HG02870 (cell line): ENCODE measurements around the gene RYR1.
"Not testable (repeated sequence)": the region's sequence is repeated elsewhere in the genome, so short reads cannot be mapped to it uniquely, and the experiment has no call there.

Experiments
- ATAC-seq: cut with Tn5 transposase; IDR thresholded peaks from one replicate; pipeline ENCODE4 v1.9.1; 2021; ENCODE audit warnings: mild to moderate bottlenecking, moderate library complexity; ENCODE audit not compliant: unreplicated experiment

RYR1 gene

DNA sequence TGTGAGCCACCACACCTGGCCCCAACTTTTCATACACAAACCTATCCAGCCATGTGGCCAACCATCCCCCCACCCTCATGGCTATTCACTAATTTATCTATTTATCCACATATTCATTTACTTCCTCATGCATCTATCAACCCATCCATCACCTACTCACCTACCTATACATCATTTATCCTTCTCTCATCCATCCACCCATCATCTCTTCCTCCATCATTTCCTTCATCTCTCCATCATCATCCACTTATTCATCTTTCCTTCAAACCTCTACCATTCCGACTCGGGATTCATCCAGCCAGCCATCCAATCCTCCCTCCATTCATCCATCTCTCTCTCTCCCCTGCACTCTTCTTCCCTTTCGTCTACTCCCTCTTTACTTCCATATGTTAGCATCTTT, 54.6 kb downstream of the RYR1 start:
- ATAC-seq: no peak

DNA sequence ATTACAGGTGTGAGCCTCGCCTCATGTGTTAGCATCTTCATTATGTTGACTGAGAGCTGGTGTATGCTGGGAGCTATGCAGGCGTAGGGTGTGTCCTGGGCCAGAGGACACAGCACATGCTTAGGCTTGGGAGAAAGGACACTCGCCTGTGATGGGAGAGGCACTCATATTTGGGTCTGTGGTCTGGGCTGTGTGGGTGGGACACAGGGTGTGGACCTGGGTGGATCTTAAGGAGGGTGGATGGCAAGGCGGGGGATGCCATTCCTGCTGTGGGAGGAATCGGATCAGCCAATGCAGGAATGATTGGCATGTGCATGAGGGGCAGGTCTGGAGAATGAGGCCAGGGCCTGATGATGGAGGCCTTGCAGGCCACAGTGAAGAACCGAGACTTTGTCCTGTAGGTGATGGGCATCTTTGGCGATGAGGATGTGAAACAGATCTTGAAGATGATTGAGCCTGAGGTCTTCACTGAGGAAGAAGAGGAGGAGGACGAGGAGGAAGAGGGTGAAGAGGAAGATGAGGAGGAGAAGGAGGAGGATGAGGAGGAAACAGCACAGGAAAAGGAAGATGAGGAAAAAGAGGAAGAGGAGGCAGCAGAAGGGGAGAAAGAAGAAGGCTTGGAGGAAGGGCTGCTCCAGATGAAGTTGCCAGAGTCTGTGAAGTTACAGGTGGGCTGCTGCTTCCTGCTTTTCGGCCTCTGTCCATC, 55.4 kb downstream of the RYR1 start:
- no peak for ATAC-seq

DNA sequence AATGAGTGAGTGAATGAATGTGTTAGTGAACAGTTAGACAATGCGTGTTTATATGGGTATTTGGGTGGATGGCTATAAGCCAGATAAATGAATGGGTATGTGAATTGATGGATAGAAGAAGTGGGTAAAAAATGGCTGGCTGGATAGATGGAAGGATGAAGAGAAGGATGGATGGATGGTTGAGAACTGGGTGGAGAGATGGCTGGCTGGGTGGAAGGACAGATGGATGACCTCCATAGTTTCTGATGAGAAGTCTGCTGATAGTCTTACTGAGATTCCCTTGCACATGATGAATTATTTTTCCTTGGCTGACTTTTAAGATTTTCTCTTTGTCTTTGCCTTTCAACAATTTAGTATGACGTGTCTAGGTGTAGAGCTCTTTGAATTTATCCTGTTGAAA, 57.4 kb downstream of the RYR1 start:
- ATAC-seq: no peak

DNA sequence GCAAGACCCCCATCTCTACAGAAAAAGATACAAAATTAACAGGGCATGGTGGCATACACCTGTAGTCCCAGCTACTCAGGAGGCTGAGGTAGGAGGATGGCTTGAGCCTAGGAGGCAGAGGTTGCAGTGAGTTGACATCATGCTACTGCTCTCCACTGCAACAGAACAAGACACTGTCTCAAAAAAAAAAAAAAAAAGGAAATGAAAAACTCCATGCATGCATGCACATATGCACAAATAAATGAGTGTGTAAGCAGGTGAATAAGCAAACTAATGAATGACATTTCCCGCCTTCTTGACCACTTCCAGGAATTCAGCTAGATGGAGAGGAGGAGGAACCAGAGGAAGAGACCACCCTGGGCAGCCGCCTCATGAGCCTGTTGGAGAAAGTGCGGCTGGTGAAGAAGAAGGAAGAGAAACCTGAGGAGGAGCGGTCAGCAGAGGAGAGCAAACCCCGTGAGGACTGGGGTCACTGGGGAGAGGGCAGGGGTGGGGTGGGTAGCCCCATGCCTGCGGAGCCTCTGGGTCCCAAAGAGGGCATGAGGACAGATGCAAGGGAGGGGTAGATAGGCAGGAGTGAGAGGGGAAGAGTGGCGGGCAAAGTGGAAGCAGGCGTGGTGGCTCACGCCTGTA, 58.8 kb downstream of the RYR1 start:
- no peak for ATAC-seq

DNA sequence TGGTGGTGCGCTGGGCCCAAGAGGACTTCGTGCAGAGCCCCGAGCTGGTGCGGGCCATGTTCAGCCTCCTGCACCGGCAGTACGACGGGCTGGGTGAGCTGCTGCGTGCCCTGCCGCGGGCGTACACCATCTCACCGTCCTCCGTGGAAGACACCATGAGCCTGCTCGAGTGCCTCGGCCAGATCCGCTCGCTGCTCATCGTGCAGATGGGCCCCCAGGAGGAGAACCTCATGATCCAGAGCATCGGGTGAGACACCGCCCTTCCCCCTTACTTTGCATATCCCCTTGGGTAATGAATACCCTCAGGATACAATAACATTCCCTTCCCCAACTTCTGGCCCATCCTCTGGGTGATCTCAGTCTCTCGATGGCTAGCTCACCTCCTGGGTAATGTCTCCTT, 60.9 kb downstream of the RYR1 start:
- ATAC-seq: no peak

DNA sequence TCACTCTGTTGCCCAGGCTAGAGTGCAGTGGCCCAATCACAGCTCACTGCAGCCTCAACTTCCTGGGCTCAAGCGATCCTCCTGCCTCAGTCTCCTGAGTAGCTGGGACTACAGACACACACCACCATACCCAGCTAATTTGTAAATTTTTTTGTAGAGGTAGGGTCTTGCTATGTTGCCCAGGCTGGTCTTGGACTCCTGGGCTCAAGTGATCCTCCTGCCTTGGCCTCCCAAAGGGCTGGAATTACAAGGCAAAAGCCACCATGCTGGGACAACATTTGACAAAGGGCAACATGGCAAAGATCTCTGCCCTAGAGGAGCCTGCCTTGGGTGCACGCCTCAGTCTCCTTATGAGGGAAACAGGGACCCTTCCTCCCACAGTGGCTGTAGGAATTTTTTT, 61.9 kb downstream of the RYR1 start:
- not testable (repeated sequence) for ATAC-seq

DNA sequence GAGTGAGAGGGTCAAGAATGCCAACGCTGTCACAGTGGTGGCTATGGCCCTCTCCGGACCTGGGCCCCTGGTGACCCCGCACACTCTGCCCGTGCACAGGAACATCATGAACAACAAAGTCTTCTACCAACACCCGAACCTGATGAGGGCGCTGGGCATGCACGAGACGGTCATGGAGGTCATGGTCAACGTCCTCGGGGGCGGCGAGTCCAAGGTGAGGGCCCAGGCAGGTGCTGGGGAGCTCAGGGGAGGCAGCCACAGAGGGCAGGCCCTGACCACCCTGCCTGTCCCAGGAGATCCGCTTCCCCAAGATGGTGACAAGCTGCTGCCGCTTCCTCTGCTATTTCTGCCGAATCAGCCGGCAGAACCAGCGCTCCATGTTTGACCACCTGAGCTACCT, 62.6 kb downstream of the RYR1 start:
- no peak for ATAC-seq

DNA sequence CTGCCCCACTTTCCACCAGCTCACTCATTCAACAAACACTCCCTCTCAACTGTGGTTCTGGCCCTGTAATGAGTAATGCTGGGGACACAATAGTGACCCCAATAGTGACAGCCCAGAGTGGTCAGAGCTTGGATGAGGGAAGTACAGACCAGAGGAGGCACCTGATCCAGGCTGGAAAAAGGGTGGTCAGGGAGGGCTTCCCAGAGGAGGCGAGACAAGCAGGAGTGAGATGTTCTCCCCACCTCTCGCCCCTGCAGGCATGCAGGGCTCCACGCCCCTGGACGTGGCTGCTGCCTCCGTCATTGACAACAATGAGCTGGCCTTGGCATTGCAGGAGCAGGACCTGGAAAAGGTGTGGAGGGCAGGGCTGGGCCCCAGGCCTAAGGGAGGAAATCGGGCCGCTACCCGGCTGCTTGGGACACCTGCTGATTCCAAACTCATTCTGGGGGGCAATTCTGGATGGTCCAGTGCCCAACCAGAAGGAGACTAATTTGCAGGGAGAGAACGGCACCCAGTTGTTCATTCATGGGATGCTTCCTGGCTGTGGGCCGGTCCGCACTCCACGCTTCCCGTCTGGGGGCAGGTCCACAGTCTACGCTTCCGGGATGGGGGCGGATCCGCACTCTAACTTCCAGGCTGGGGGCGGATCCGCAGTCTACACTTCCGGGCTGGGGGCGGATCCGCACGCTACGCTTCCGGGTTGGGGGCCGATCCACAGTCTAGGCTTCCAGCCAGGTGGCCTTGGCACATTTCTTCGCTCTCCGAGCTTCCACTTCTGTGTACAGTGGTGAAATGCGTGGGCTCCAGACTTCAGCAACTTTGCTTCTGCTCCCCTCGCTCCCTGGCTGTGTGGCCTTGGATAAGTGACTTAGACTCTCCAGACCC, 63.4 kb downstream of the RYR1 start:
- no peak for ATAC-seq

DNA sequence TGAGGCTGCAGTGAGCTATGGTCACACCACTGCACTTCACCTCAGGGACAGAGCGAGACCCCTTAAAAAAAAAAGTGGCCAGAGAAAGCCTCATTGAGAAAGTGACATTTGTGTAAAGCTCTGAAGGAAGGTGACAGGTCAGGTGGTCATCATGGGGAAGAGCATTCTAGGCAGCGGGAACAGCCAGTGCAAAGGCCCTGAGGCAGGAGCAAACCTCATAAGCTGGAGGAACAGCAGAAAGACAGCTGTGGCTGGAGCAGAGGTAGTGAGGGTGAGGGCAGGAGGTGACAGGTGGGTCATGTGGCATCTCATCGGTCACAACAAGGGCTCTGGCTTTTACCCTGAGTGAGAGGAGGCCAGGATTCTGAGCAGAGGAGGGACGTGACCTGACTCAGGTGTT, 64.4 kb downstream of the RYR1 start:
- no peak for ATAC-seq

DNA sequence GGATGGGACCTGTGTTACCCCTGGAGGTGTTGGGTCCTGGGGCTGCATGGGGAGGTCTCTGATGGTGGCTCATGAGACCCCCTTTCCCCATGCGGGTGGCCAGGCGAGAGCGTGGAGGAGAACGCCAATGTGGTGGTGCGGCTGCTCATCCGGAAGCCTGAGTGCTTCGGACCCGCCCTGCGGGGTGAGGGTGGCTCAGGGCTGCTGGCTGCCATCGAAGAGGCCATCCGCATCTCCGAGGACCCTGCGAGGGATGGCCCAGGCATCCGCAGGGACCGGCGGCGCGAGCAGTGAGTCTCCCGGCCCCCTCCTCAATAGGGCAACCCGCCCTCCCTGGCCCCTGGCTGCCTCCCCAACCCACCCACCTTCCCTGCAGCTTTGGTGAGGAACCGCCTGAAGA, 66.0 kb downstream of the RYR1 start:
- no peak for ATAC-seq

DNA sequence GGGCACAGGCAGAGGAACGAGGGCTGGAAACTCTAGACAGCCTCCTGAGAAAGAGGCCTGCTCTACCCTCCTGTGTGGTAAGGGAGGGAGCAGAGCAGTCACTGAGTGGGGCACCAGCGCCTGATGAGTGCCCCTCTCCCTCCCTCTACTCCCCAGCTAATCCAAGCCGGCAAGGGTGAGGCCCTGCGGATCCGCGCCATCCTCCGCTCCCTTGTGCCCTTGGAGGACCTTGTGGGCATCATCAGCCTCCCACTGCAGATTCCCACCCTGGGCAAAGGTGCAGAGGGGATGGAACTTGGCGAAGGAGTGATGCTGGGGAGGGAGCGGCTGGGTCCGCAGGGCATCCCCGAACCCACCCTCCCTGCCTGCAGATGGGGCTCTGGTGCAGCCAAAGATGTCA, 67.0 kb downstream of the RYR1 start:
- no peak for ATAC-seq

DNA sequence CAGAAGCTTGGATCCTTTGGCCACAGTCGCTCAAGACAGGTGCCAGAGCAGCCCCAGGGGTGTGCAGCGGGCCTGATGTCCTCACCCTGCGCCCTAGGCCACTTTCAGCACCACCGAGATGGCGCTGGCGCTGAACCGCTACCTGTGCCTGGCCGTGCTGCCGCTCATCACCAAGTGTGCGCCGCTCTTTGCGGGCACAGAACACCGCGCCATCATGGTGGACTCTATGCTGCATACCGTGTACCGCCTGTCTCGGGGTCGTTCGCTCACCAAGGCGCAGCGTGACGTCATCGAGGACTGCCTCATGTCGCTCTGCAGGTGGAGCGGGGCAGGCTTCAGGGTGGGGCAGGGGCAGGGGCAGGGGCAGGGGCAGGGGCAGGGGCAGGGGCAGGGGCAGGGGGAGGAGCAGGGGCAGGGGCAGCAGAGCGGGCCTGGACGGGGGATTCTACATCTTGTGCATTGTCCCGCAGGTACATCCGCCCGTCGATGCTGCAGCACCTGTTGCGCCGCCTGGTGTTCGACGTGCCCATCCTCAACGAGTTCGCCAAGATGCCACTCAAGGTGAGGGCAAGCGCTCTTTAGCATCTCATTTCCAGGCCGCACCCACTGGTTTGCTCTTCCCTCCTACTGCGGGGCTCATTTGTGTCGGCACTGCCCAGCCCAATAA, 69.1 kb downstream of the RYR1 start:
- no peak for ATAC-seq

DNA sequence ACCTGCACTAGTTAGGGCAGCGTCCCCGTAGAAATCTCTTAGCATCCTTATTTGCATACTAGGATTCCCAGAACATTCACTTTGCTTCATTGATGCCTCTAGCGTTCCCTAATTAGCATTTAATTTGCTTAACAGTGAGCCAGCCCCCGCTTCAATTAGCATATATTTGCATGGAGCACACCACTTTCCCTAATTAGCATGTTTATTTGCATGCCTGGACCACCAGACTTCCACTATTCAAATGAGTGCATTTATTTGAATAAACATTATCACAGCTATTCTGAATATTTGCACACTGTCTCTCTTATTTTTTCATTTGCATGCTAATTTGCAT, 69.6 kb downstream of the RYR1 start:
- no peak for ATAC-seq

DNA sequence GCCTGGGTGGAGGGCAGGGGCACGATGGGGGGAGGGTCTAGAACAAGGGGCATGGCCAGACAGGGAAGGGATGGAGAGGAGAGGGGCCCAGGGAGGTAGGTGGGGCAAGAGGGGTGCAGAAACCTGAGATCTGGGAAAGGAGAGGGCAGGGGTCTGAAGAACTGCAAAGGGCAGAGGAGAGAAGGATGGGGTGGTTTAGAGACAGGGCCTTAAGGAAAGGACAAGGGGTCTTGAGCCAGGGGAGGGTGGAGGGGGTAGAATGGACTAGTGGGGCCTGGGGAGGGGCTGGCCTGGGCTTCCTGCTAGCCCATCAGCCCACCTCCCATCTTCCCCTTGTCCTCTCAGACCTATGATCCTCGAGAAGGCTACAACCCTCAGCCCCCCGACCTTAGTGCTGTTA, 72.5 kb downstream of the RYR1 start:
- ATAC-seq: no peak

DNA sequence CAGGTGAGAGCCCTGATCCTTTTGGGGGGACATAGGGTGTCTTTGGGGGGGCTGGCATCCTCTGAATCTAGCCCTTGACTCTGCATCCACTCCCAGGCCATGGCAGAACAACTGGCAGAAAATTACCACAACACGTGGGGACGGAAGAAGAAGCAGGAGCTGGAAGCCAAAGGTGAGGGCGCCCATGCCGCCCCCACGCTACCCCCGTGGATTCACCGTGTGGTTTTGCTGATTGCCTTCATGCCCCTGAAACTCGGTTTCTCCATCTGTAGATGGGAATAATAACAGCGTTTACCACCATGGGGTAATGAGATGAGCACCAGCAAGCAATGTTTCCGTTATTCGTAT, 72.9 kb downstream of the RYR1 start:
- ATAC-seq: no peak

DNA sequence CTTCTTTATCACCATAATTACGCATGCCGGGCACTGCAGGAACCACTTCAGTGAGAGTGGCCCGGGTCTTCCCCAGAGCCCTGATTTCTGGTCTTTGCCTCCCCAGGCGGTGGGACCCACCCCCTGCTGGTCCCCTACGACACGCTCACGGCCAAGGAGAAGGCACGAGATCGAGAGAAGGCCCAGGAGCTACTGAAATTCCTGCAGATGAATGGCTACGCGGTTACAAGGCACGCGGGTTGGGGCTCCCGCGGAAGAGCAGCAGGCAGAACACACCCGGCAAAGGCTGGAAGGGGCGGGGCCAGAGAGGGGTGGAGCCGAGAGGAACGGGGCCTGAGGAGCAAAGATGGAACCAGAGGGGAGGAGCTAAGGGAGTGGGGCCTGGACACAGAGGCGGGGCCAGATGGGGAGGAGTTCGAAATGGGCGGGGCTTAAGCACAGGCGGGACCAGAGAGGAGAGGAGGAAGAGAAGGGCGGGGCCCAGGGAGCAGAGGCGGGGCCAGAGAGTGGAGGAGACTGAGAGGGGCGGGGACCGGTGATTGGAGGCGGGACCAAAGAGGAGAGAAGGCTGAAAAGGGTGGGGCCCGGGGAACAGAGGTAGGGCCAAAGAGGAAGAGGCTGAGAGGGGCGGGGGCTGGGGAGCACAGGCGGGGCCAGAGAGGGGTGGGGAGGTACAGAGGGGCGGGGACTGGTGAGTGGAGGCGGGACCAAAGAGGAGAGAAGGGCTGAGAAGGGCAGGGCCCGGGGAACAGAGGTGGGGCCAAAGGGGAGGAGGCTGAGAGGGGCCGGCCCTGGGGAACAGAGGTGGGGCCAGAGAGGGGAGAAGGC, 73.4 kb downstream of the RYR1 start:
- no peak for ATAC-seq

DNA sequence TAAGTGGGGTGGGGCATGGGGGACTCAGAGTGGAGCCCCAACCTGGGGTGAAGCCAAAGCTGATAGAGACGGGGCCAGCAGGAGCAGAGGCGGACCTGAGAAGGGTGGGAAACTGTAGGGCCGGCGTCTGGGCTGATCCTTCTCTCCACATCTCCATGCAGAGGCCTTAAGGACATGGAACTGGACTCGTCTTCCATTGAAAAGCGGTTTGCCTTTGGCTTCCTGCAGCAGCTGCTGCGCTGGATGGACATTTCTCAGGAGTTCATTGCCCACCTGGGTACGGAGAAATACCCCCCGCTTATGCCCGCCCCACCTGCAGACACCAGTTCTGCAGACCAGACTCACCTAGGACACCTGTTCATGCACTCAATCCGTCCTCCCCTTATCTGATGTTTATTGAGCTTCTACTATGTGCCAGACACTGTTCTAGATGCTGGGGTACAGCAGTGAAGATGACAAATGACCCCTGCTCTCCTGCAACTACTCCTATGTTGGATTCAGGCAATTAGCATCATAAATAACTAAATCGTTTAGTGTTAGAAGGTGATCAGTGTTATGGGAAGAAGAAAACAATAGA, 74.1 kb downstream of the RYR1 start:
- no peak for ATAC-seq

DNA sequence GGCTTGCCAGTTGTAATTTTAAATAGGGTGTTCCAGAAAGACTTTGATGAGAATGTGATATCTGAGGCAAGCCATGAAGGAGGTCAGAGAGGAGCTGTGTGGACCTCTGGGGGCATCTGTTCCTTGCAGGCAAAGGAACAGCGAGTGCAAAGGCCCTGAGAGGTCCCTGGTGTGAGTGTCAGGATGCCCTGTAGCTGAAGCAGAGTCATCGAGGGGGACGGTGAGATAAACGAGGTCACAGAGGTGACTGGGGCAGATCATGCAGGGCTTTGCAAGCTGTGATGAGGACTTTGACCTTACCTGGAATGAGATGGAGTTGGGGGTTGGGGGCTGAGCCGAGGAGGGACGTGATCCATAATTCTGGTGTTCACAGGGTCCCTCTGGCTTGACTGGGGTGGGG, 75.0 kb downstream of the RYR1 start:
- ATAC-seq: no peak

DNA sequence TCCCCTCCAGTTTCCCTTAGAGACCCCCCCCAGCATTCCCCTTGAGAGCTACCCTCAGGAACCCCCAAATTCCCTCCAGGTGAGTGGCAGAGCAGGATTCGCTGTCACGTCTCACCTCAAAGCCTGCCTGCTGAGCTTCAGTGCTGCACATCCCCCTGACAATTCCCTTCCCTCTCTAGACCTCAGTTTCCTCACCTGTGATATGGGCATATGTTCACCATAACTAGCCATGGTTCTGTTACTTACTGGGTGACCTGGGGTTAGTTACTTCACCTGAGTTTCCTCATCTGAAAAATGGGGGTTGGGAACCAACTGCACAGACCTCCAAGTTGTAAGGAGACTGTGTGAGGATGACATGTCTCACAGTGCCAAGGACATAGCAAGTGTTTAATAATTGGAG, 75.5 kb downstream of the RYR1 start:
- no peak for ATAC-seq

DNA sequence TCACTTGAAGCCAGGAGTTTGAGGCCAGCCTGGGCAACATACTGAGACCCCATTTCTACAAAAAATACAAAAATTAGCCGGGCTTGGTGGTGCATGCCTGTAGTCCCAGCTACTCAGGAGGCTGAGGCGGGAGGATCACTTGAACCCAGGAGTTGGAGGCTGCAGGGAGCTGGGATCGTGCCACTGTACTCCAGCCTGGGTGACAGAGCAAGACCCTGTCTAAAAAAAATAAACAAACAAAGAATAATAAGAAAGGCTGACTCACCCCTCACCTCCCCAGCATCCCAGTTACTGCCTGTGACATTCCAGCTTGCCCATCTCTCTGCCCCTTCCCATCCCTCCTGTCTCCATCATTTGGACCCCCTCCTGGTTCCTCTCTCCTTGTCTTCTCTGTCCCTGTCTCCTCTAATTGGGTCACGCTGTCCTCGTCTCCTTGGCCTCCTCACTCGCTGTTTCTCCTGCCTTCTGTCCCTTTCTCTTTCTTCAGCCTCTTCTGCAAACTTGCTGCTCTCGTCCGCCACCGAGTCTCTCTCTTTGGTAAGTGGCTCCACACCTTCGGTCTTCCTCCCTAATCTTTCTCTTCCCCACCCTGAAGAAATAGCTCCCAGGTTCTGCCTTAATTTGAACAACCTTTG, 77.7 kb downstream of the RYR1 start:
- no peak for ATAC-seq
